Liver (tissue), 2 donors: ENCODE results near the gene PIP4K2A.
"Not testable (repeated sequence)": the region's sequence is repeated elsewhere in the genome, so short reads cannot be mapped to it uniquely, and the experiment has no call there.

Experiments
- CTCF ChIP-seq: fragments of 150-350 bp; IDR thresholded peaks from 2 replicates; pipeline ENCODE4 v1.5.1; 2017; ENCODE audit warnings: improper control_type of control experiment, low read depth, low read length; ENCODE audit not compliant: missing input control
- REST ChIP-seq: IDR thresholded peaks from 2 replicates; pipeline ENCODE4 v1.6.1; 2016; ENCODE audit warnings: antibody characterized with exemption, mild to moderate bottlenecking
- donor health status: healthy.

GRCh38 chr10:22692119-22692518 lies 22.3 kb downstream of the PIP4K2A start:
- not testable (repeated sequence) for TF ChIP-seq REST, CTCF
